GM18519 (cell line): ENCODE data around the gene EXOC2.

Source experiments
- ATAC-seq: cut with Tn5 transposase; IDR thresholded peaks from one replicate; pipeline ENCODE4 v1.9.1; 2021; ENCODE audit warnings: mild to moderate bottlenecking, moderate library complexity; ENCODE audit not compliant: unreplicated experiment, low FRiP score

Gene EXOC2

DNA sequence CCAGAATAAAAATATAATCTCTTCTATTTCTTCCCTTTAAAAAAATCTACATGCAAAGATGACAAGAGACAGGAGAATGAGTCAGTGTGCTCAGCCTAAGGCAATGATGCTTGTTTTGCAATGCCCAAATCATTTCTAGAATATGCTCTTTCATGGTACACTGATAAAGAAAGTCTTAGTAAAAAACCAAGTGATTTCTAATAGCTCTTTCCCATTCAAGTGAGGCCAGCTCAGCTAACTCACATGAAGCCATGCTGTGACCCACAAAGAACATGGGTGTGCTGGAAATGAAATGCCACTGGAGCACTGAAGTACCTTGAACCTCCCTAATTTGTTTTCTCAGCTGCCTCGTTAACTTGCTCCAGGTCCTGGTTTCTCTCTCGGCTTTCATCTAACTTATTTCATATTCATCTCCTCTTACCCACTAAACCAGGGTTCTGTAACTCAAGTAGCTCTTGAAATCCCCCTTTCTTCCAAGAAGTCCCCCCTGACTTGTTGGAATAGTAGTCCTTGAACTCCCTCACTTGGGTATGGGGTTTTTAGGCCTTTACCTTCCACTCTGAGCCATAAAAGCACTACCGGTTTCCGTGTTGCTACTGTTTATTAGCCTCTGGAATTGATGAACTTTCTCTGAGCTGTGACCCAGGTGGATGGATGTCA is 208.7 kb downstream of the EXOC2 start:
- no peak for ATAC-seq

- no peak for ATAC-seq
Measured at GRCh38 chr6:475314-475713, 217.6 kb downstream of the EXOC2 start.

DNA sequence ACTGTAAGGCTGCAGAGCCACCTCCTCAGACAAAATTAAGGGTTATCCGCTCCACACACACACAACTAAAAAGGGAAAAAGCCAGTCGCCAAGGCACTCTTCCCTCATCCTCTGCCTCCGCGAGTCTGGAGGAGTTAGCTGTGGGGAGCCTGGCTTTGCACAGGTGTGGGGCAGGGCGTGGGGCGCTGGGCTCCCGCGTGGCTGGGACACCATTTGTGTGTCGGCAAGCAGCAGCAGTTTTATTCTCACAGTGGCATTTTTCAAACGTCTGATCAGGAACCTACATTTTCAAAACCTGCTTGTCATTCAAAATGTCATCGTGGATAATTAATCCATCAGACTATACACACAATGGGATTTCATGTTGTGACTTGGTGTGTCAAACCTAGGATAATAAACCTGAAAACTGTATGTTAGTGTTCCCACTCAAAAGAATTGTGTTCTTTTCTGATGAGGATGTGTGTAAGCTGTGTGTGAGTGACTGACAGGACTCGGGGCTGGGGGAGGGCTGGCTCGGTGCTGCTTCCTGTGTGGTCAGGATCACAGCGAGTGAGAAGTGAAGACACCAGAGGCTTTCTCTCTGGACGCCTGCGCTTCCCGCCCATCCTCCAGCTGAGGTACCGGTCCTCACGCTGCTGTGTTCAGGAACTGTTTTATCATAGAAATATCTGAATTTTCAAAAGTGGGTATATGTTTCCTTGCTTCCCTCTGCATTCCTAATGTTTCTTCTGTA is 218.3 kb downstream of the EXOC2 start:
- ATAC-seq: no peak

GRCh38 chr6:473768-474452 is 219.0 kb downstream of the EXOC2 start:
- ATAC-seq: no peak

DNA sequence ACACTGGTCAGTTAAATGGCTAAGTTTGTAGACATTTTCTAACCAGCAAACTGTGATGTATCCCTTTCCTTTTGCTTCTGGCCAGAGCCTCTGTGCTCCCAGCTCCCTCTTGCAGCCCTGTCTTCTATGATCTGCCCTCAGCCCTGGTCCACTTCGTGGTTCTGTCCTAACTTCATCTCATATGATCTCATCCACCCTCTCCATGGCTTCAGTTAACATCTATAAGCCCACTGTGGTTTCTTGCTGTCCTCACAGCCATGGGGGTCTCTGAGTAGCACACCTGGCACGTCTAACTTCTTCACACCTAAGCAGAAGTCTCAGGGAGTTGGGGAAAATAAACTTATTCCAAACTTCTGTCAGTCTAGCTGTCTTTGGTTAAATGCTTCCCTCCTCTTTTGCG is 219.6 kb downstream of the EXOC2 start:
- no peak for ATAC-seq

GRCh38 chr6:470901-471448 is 222.0 kb downstream of the EXOC2 start:
- no peak for ATAC-seq

- no peak for ATAC-seq
Measured at GRCh38 chr6:470051-470900, 222.7 kb downstream of the EXOC2 start.

GRCh38 chr6:467671-468082 is 225.3 kb downstream of the EXOC2 start:
- no peak for ATAC-seq

GRCh38 chr6:467111-467510 is 225.8 kb downstream of the EXOC2 start:
- no peak for ATAC-seq

- ATAC-seq: no peak
Measured at GRCh38 chr6:466564-466963, 226.4 kb downstream of the EXOC2 start.

DNA sequence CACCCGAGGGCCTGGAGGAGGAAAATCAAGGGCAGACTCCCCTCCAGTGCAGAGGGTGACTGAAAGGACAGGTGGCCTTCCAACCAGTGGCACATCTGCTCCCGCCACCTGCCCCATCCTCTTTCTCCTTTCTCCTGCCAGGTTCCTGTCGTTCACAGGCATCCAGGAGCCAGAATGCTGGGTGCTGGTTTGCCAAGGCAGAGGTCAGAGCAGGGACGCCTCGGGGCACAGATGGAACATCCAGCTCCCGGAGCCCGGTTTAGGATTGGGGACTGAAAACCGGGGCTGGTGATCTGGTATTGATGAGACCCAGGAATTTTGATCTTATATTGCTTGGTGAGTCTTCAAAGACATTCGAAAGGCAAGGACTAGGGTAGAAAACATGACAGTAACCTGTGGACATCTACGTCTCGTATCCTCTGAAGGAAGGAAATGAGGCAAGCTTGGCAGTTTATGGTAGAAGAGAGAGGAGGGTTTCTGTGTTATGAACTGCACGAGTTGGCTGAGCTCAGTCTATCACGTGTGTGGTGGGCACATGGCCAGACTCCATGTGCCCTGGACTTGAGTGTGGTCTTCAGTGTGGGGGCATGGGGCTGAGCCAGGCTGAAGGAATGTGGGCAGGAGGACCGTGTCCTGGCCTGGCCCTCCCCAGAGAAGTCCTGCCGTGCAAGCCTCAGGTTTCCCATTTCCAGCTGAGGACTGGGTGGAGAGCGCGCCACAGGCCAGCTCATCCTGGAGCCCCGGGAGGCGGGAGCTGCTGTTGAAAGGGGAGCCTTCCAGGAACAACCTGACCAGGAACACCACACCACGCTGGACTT is 227.2 kb downstream of the EXOC2 start:
- ATAC-seq: no peak

DNA sequence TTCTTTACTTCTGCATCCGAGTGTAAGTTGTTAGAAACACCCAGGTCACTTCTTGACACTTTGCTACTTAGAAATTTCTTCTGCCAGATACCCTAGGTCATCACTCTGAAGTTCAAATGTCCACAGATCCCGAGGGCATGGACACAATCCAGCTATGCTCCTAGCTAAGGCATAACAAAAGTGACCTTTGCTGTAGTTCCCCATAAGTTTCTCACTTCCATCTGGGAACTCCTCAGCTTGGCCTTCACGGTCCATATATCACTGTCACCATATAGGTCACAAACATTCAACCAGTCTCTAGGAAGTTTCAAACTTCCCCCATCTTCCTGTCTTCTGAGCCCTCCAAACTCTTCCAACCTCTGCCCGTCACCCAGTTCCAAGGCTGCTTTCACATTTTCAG is 236.1 kb downstream of the EXOC2 start:
- no peak for ATAC-seq

DNA sequence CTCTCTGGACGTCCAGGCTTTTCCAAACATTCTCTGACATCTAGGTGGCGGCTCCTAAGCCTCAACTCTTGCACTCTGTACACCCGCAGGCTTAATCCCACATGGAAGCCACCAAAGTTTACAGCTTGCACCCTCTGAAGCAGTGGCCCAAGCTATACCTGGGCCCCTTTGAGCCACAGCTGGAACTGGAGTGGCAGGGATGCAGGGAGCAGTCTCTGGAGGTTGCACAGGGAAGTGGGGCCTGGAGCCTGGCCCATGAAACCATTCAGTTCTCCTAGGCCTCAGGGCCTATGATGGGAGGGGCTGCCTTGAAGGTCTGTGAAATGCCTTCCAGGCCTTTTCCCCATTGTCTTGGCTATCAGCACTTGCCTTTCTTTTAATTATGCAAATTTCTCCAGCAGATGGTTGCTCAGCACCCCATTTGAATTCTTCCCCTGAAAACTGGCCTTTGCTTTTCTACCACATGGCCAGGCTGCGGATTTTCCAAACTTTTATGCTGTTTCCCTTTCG is 236.5 kb downstream of the EXOC2 start:
- no peak for ATAC-seq

- no peak for ATAC-seq
Measured at GRCh38 chr6:455835-456234, 237.1 kb downstream of the EXOC2 start.

- ATAC-seq: no peak
Measured at GRCh38 chr6:455006-455585, 237.8 kb downstream of the EXOC2 start.

- no peak for ATAC-seq
Measured at GRCh38 chr6:454148-454991, 238.6 kb downstream of the EXOC2 start.

GRCh38 chr6:453152-453551 is 239.8 kb downstream of the EXOC2 start:
- no peak for ATAC-seq
